H1 (cell line): ENCODE results near the gene DUOXA1. TPM values are rescaled to one million over a fixed set of nuclear protein-coding genes. Genes with fewer than 3 reads are reported as not detected.
"Not testable (repeated sequence)": the region's sequence is repeated elsewhere in the genome, so short reads cannot be mapped to it uniquely, and the experiment has no call there.

Experiments used
- CTCF ChIA-PET: fragments of 300-600 bp; sonication (Branson Sonifier 250); formaldehyde crosslinking; loops from one replicate; lab custom pipeline; 2021; ENCODE audit not compliant: partially characterized antibody; lab: Charles Lee
- POLR2A ChIA-PET: fragments of 300-600 bp; sonication (Branson Sonifier 250); formaldehyde crosslinking; loops from one replicate; lab custom pipeline; 2021; ENCODE audit warnings: inconsistent platforms; ENCODE audit not compliant: partially characterized antibody; lab: Charles Lee
- DNase-seq, 2 experiments: peaks; one replicate each; pipeline versions ENCODE4 v3.0.0 to v3.0.0-alpha.2; 2010 to 2022; ENCODE audit warnings: low spot score in 2 of 2, low read depth in 1 of 2, mixed read lengths in 1 of 2
- FAIRE-seq: peaks from 2 replicates; lab custom pipeline; 2011; peaks lifted over from hg19 to GRCh38; lab: Jason Lieb, UNC
- H2AFZ ChIP-seq: 2 replicates; pipeline ENCODE4 v1.8.1; 2012; ENCODE audit warnings: low read length, inconsistent platforms
- H2AK5ac ChIP-seq: 2 replicates; pipeline ENCODE4 v1.6.1; 2013; ENCODE audit warnings: low read depth, low read length
- H2BK120ac ChIP-seq: replicated peaks from 2 replicates; pipeline ENCODE3; 2013; ENCODE audit warnings: low read depth, low read length, inconsistent platforms
- H2BK12ac ChIP-seq: 2 replicates; pipeline ENCODE4 v1.6.1; 2013; ENCODE audit warnings: low read depth, low read length
- H2BK15ac ChIP-seq: 2 replicates; pipeline ENCODE4 v1.6.1; 2013; ENCODE audit warnings: low read length
- H2BK20ac ChIP-seq: 2 replicates; pipeline ENCODE4 v1.6.1; 2013; ENCODE audit warnings: low read length
- H2BK5ac ChIP-seq: 2 replicates; pipeline ENCODE4 v1.6.1; 2013; ENCODE audit warnings: low read depth, low read length
- H3K14ac ChIP-seq: 2 replicates; pipeline ENCODE4 v1.6.1; 2013; ENCODE audit warnings: inconsistent platforms; ENCODE audit not compliant: insufficient read length
- H3K18ac ChIP-seq: 2 replicates; pipeline ENCODE4 v1.6.1; 2013; ENCODE audit warnings: low read length; ENCODE audit errors: extremely low read depth
- H3K23ac ChIP-seq: 2 replicates; pipeline ENCODE4 v1.6.1; 2013; ENCODE audit warnings: inconsistent platforms; ENCODE audit not compliant: insufficient read length
- H3K23me2 ChIP-seq: 2 replicates; pipeline ENCODE4 v1.6.1; 2013; ENCODE audit warnings: low read depth, low read length
- H3K27ac ChIP-seq: 2 replicates; pipeline ENCODE4 v1.6.1; 2011; ENCODE audit warnings: low read depth, low read length, inconsistent platforms
- H3K27me3 ChIP-seq, 4 experiments: replicated peaks in 1 of 4; 1 replicate in 1 of 4; 2 replicates in 3 of 4; pipeline versions ENCODE4 v1.6.1 to v1.8.1; 2011 to 2013; ENCODE audit warnings: low read length in 3 of 4, mild to moderate bottlenecking in 3 of 4, inconsistent platforms in 2 of 4, mixed read lengths in 2 of 4, moderate library complexity in 1 of 4; ENCODE audit not compliant: control insufficient read depth in 3 of 4, insufficient read depth in 3 of 4; ENCODE audit errors: extremely low read depth in 1 of 4
- H3K36me3 ChIP-seq, 4 experiments: 2 replicates each; pipeline versions ENCODE4 v1.6.1 to v1.8.1; 2011 to 2013; ENCODE audit warnings: mild to moderate bottlenecking in 4 of 4, low read length in 3 of 4, moderate library complexity in 2 of 4, control low read depth in 1 of 4, inconsistent platforms in 1 of 4; ENCODE audit not compliant: insufficient read depth in 4 of 4, control insufficient read depth in 2 of 4
- H3K4ac ChIP-seq: replicated peaks from 2 replicates; pipeline ENCODE3; 2013; ENCODE audit warnings: low read length, low read depth, mixed read lengths, inconsistent platforms; ENCODE audit not compliant: insufficient read length
- H3K4me1 ChIP-seq, 4 experiments: replicated peaks in 1 of 4; 1 replicate in 1 of 4; 2 replicates in 3 of 4; pipeline versions ENCODE4 v1.6.1 to v1.8.1; 2011 to 2013; ENCODE audit warnings: low read length in 3 of 4, inconsistent platforms in 2 of 4, mixed read lengths in 1 of 4; ENCODE audit not compliant: insufficient read depth in 4 of 4, control insufficient read depth in 3 of 4
- H3K4me2 ChIP-seq, 2 experiments: 2 replicates each; pipeline versions ENCODE4 v1.6.1 to v1.8.1; 2011 to 2013; ENCODE audit warnings: low read depth in 2 of 2, low read length in 2 of 2, control low read depth in 1 of 2, inconsistent platforms in 1 of 2, mild to moderate bottlenecking in 1 of 2; ENCODE audit not compliant: insufficient read depth in 1 of 2
- H3K4me3 ChIP-seq, 4 experiments: fragments of 200-600, 300-600 bp in 1 of 4; sonication (generic), shearing (Covaris generic), sonication (Bioruptor Twin) in 1 of 4; 2 replicates each; pipeline versions ENCODE4 v1.5.1 to v1.8.1; 2011 to 2016; ENCODE audit warnings: low read length in 4 of 4, low read depth in 3 of 4, control low read depth in 2 of 4, inconsistent platforms in 2 of 4, mild to moderate bottlenecking in 2 of 4, mixed read lengths in 1 of 4, moderate library complexity in 1 of 4; ENCODE audit not compliant: insufficient read depth in 2 of 4; ENCODE audit errors: extremely low read depth in 1 of 4
- H3K56ac ChIP-seq: replicated peaks from 2 replicates; pipeline ENCODE3; 2013; ENCODE audit warnings: low read depth, mild to moderate bottlenecking, mixed read lengths, low read length, inconsistent platforms; ENCODE audit not compliant: insufficient read length
- H3K79me1 ChIP-seq: 2 replicates; pipeline ENCODE4 v1.6.1; 2013; ENCODE audit warnings: low read depth, low read length, control low read depth
- H3K79me2 ChIP-seq, 2 experiments: 2 replicates each; pipeline versions ENCODE4 v1.6.1 to v1.8.1; 2012 to 2013; ENCODE audit warnings: low read length in 2 of 2, mild to moderate bottlenecking in 2 of 2, inconsistent platforms in 1 of 2; ENCODE audit not compliant: insufficient read depth in 2 of 2, control insufficient read depth in 1 of 2
- H3K9ac ChIP-seq, 4 experiments: replicated peaks in 1 of 4; 1 replicate in 1 of 4; 2 replicates in 3 of 4; pipeline versions ENCODE4 v1.6.1 to v1.8.1; 2011 to 2013; ENCODE audit warnings: low read depth in 3 of 4, low read length in 3 of 4, control low read depth in 2 of 4, mild to moderate bottlenecking in 2 of 4, moderate library complexity in 2 of 4, inconsistent platforms in 1 of 4; ENCODE audit errors: extremely low read depth in 1 of 4
- H3K9me3 ChIP-seq, 2 experiments: 2 replicates each; pipeline versions ENCODE4 v1.6.1 to v1.8.1; 2012 to 2013; ENCODE audit warnings: mild to moderate bottlenecking in 2 of 2, moderate library complexity in 2 of 2, control low read depth in 1 of 2, inconsistent platforms in 1 of 2, low read depth in 1 of 2, low read length in 1 of 2, mixed read lengths in 1 of 2; ENCODE audit not compliant: insufficient read depth in 2 of 2
- H4K20me1 ChIP-seq, 2 experiments: replicated peaks in 1 of 2; 2 replicates each; pipeline versions ENCODE3 to v1.8.1; 2011 to 2013; ENCODE audit warnings: inconsistent platforms in 2 of 2, low read length in 2 of 2, mild to moderate bottlenecking in 1 of 2; ENCODE audit not compliant: insufficient read depth in 2 of 2, control insufficient read depth in 1 of 2
- H4K5ac ChIP-seq: 2 replicates; pipeline ENCODE4 v1.6.1; 2013; ENCODE audit warnings: low read length, low read depth, mixed read lengths, inconsistent platforms; ENCODE audit not compliant: insufficient read length
- H4K8ac ChIP-seq: 2 replicates; pipeline ENCODE4 v1.8.0; 2013; ENCODE audit warnings: mild to moderate bottlenecking, moderate library complexity, low read length, inconsistent platforms; ENCODE audit not compliant: insufficient read depth; ENCODE audit errors: extremely low read depth
- H4K91ac ChIP-seq: replicated peaks from 2 replicates; pipeline ENCODE3; 2013; ENCODE audit warnings: low read length, mixed read lengths, inconsistent platforms; ENCODE audit not compliant: insufficient read length
- WGBS, 2 experiments: shearing (Covaris generic) in 1 of 2; methylation state at CpG; one replicate each; pipeline versions ENCODE4 v1.1.6 to v1.1.7; 2013 to 2015; ENCODE audit warnings: low lambda C conversion rate in 2 of 2, mixed read lengths in 2 of 2, inconsistent platforms in 1 of 2, low coverage in 1 of 2, missing lambda C conversion rate in 1 of 2; ENCODE audit not compliant: insufficient replicate concordance in 2 of 2, insufficient coverage in 1 of 2, insufficient read length in 1 of 2; ENCODE audit errors: extremely low coverage in 1 of 2, missing lambda C conversion rate in 1 of 2; 5-methylcytosine and 5-hydroxymethylcytosine counted together
- polyA plus RNA-seq, 7 experiments: library from polyadenylated mRNA; depleted of rRNA in 3 of 7; stranded (reverse) in 5 of 7; unstranded in 2 of 7; fragments of >200 nt in 5 of 7; fragments of 200-250 nt in 2 of 7; gene quantifications; 1 replicate in 5 of 7; 2 replicates in 1 of 7; 4 replicates in 1 of 7; pipeline versions ENCODE4 v1.2.1 to v1.2.3, GENCODE V29; 2011 to 2013; ENCODE audit warnings: missing spikeins in 2 of 7, mixed read lengths in 2 of 7
- total RNA-seq: library from RNA; stranded (reverse); fragmentation: NEBNext Ultra II Directional; extraction: Animal tissue kit (Norgen Biotek cat#: 25700); gene quantifications from 2 replicates; pipeline ENCODE4 v1.2.1, GENCODE V29; 2021

DUOXA1 gene
- total and polyA plus RNA-seq, 2 of the 8 experiments (the other 6 are each of a cell fraction or from before 2014, with no cell fraction given), result 0.18 TPM; not detected in 1

DNA sequence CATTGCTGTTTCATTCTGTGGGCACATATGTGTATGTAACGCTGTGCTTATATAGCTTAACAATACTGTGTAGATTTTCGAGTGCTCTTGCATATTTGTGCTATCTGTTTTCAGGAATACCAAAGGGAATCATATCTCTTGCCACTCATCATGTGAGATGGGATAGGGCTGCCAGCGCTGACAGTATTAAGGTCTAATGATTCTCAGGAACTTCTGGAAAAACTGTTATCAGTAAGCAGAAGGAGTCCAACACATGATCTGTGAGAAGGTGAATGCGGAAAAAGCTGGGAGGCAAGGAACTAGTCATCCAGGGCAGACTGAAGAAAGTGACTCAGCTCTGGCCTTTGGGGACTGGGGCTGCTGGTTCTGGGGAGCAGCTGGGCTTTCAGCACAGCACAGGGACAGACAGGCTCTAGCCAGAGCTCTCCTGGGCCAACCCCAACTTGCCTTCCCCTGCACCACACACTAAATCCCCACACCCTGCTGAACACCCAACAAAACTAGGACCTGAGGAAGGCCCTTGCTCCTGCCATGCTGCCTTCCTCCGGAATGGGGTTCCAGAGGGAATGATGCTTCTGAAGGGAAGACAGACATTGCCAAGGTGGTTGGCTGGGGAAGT is 49.9 kb downstream of the DUOXA1 start:
- CTCF ChIA-PET, result interaction anchor here (1.3 to 2.7 kb wide), 2 partner anchors 10 to 15 kb away, joined by 3 to 7 read pairs; no protein-coding TSS in a partner anchor
- H3K23ac ChIP-seq, H2BK20ac ChIP-seq, H4K20me1 ChIP-seq, H4K8ac ChIP-seq, POLR2A ChIA-PET, H3K27ac ChIP-seq, H2BK15ac ChIP-seq, H3K79me1 ChIP-seq, H4K5ac ChIP-seq, H3K9me3 ChIP-seq, H3K9ac ChIP-seq, H3K4me1 ChIP-seq, H3K56ac ChIP-seq, H4K91ac ChIP-seq, H3K4me3 ChIP-seq, H2BK5ac ChIP-seq, FAIRE-seq, H2BK12ac ChIP-seq, H3K18ac ChIP-seq, H3K14ac ChIP-seq, H3K27me3 ChIP-seq, H3K36me3 ChIP-seq, DNase-seq, H3K4ac ChIP-seq, H2AK5ac ChIP-seq, H3K23me2 ChIP-seq, H2BK120ac ChIP-seq, H3K4me2 ChIP-seq, H3K79me2 ChIP-seq, H2AFZ ChIP-seq: not testable (repeated sequence)
- 92% methylated on average over 5 of the region's 5 CpGs; no CpG with 5 or more reads in 1 of the 2 experiments for WGBS, 2 experiments

DNA sequence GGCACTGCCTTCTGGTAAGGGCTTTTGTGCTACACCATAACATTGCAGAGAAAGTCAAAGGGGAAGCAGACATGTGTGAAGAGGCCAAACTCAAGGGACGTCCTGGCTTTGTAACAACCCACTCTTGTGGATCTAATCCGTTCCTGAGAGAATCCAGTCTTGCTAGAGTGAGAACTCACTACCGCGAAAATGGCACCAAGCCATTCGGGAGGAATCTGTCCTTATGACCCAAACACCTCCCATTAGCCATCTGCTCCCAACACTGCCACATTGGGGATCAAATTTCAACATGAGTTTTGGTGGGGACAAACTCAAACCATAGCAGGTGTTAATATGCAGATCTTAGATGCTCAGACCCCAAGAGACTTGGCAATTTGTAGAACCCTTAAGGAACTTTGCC is 50.5 kb downstream of the DUOXA1 start:
- H4K5ac ChIP-seq, H3K9ac ChIP-seq, H3K4me2 ChIP-seq, H4K91ac ChIP-seq, H3K56ac ChIP-seq, H2BK15ac ChIP-seq, H3K23ac ChIP-seq, H3K27ac ChIP-seq, H3K4me3 ChIP-seq, H3K4ac ChIP-seq, H2BK12ac ChIP-seq, H3K79me2 ChIP-seq, H4K8ac ChIP-seq, H3K18ac ChIP-seq, H3K9me3 ChIP-seq, H4K20me1 ChIP-seq, H2BK120ac ChIP-seq, H2AFZ ChIP-seq, H3K36me3 ChIP-seq, H3K27me3 ChIP-seq, H3K14ac ChIP-seq, FAIRE-seq, H2AK5ac ChIP-seq, DNase-seq, H3K23me2 ChIP-seq, H3K79me1 ChIP-seq, H3K4me1 ChIP-seq, H2BK5ac ChIP-seq, H2BK20ac ChIP-seq: not testable (repeated sequence)
- POLR2A ChIA-PET, result interaction anchor here (0.7 kb wide), 1 partner anchor 109 kb away, joined by 3 read pairs; no protein-coding TSS in a partner anchor
- CTCF ChIA-PET, result interaction anchor here (1.3 to 2.7 kb wide), 2 partner anchors 10 to 15 kb away, joined by 3 to 7 read pairs; no protein-coding TSS in a partner anchor
- 82% methylated on average over 5 of the region's 5 CpGs; no CpG with 5 or more reads in 1 of the 2 experiments for WGBS, 2 experiments
